ENCODE data around the gene HHLA2. TPM values are rescaled to one million over a fixed set of nuclear protein-coding genes. Genes with fewer than 3 reads are reported as not detected.
"Not testable (repeated sequence)": the region's sequence is repeated elsewhere in the genome, so short reads cannot be mapped to it uniquely, and the experiment has no call there.

The HHLA2 gene
- 100 to 1,000 TPM; 148 to 183 TPM for total RNA-seq
- long read RNA-seq, transcript HHLA2-211 (11 exons, 2,548 nt): major isoform, 9 of 53 reads
- long read RNA-seq, partial matches to known transcripts: 13 of 53 reads
- long read RNA-seq, other reads (novel, unspliced or antisense): 30 of 53 reads

GRCh38 chr3:108296239-108296638, at the start of gene HHLA2:
Gene HHLA2 (plus strand): TSS chr3:108296548. CDS start chr3:108351814, 55,266 bp downstream.
- ATAC-seq (peak; percentile 78), DNase-seq (no peak)
- intact Hi-C loops (cut with DNase I, micrococcal nuclease): no loop called here

GRCh38 chr3:108250626-108251025, 45.7 kb upstream of the HHLA2 start:
- DNase-seq (no peak), ATAC-seq (peak; percentile 72)
- intact Hi-C loops (cut with DNase I, micrococcal nuclease): no loop called here

- intact Hi-C loops (cut with DNase I, micrococcal nuclease): no loop called here
- ATAC-seq: peak; percentile 83
- DNase-seq: peak; percentile 32 to 46
Observed at GRCh38 chr3:108251265-108251664, 45.1 kb upstream of the HHLA2 start.

GRCh38 chr3:108251844-108252243, 44.5 kb upstream of the HHLA2 start:
- DNase-seq: no peak
- peak; percentile 37 for ATAC-seq
- intact Hi-C loops (cut with DNase I, micrococcal nuclease): no loop called here

GRCh38 chr3:108255131-108255530, 41.2 kb upstream of the HHLA2 start:
- DNase-seq: no peak
- ATAC-seq: no peak

GRCh38 chr3:108264534-108265298, 31.6 kb upstream of the HHLA2 start:
- intact Hi-C loops (cut with DNase I, micrococcal nuclease); DNase-seq: not testable (repeated sequence)
- ATAC-seq: peak; percentile 99

More at GRCh38 chr3:108255131-108255530, 41.2 kb upstream of the HHLA2 start:
- intact Hi-C loops (cut with DNase I, micrococcal nuclease): no loop called here

- intact Hi-C loops (cut with DNase I, micrococcal nuclease); ATAC-seq; DNase-seq: not testable (repeated sequence)
Observed at GRCh38 chr3:108268235-108268634, 28.1 kb upstream of the HHLA2 start.

GRCh38 chr3:108271626-108272025, 24.7 kb upstream of the HHLA2 start:
- intact Hi-C loops (cut with DNase I, micrococcal nuclease): no loop called here
- ATAC-seq: no peak
- no peak for DNase-seq

- ATAC-seq; intact Hi-C loops (cut with DNase I, micrococcal nuclease); DNase-seq: not testable (repeated sequence)
Observed at GRCh38 chr3:108279066-108279465, 17.3 kb upstream of the HHLA2 start.

- intact Hi-C loops (cut with DNase I, micrococcal nuclease): no loop called here
- DNase-seq (no peak), ATAC-seq (peak; percentile 57)
Observed at GRCh38 chr3:108280476-108280875, 15.9 kb upstream of the HHLA2 start.

GRCh38 chr3:108281670-108282069, 14.7 kb upstream of the HHLA2 start:
- ATAC-seq (no peak), DNase-seq (no peak)
- intact Hi-C loops (cut with DNase I, micrococcal nuclease): no loop called here

GRCh38 chr3:108283006-108283405, 13.3 kb upstream of the HHLA2 start:
- ATAC-seq (no peak), DNase-seq (no peak)
- intact Hi-C loops (cut with DNase I, micrococcal nuclease): no loop called here

GRCh38 chr3:108283989-108284388, 12.4 kb upstream of the HHLA2 start:
- DNase-seq: no peak
- peak; percentile 91 for ATAC-seq
- intact Hi-C loops (cut with DNase I, micrococcal nuclease): no loop called here

- DNase-seq: no peak
- intact Hi-C loops (cut with DNase I, micrococcal nuclease): no loop called here
- peak; percentile 54 for ATAC-seq
Observed at GRCh38 chr3:108285176-108285575, 11.2 kb upstream of the HHLA2 start.

GRCh38 chr3:108287146-108287545, 9.2 kb upstream of the HHLA2 start:
- DNase-seq (no peak), ATAC-seq (no peak)
- intact Hi-C loops (cut with DNase I, micrococcal nuclease): no loop called here

GRCh38 chr3:108288193-108288592, 8.2 kb upstream of the HHLA2 start:
- DNase-seq; ATAC-seq; intact Hi-C loops (cut with DNase I, micrococcal nuclease): not testable (repeated sequence)

- intact Hi-C loops (cut with DNase I, micrococcal nuclease): no loop called here
- DNase-seq (no peak), ATAC-seq (no peak)
Observed at GRCh38 chr3:108289159-108289558, 7.2 kb upstream of the HHLA2 start.

- no peak for ATAC-seq
- intact Hi-C loops (cut with DNase I, micrococcal nuclease): no loop called here
- DNase-seq: no peak
Observed at GRCh38 chr3:108292450-108292849, 3.9 kb upstream of the HHLA2 start.

GRCh38 chr3:108292905-108293328, 3.4 kb upstream of the HHLA2 start:
- intact Hi-C loops (cut with DNase I, micrococcal nuclease): no loop called here
- no peak for DNase-seq
- ATAC-seq: no peak

- ATAC-seq: no peak
- intact Hi-C loops (cut with DNase I, micrococcal nuclease): no loop called here
Observed at GRCh38 chr3:108293858-108294257, 2.5 kb upstream of the HHLA2 start.

More at GRCh38 chr3:108293858-108294257, 2.5 kb upstream of the HHLA2 start:
- DNase-seq: no peak

All from left colon (tissue), 2 donors.